K562 (cell line): ENCODE data around the gene PTPN20. TPM values are rescaled to one million over a fixed set of nuclear protein-coding genes. Genes with fewer than 3 reads are reported as not detected.

ENCODE experiments used
- ATAC-seq: fragments of 200-7000 bp; cut with Tn5 transposase; 3 replicates; pipeline ENCODE4 v1.9.1; 2020; ENCODE audit warnings: moderate library complexity
- BruUV-seq: library from RNA; stranded (reverse); fragments of 400-500 nt; replicated peaks from 2 replicates; lab custom pipeline; 2021; lab: Mats Ljungman, UMichigan
- CTCF ChIA-PET: fragments of 300-600 bp; formaldehyde crosslinking; extraction: SDS; loops from one replicate; lab custom pipeline; 2021; ENCODE audit warnings: low intra/inter-chr PET ratio; lab: Yijun Ruan, JAX
- POLR2A ChIA-PET: fragments of 300-600, 350-650 bp; sonication (Branson Sonifier 250); formaldehyde crosslinking; extraction: SDS; loops from one replicate; lab custom pipeline; 2021; ENCODE audit warnings: antibody characterized with exemption, inconsistent platforms; lab: Yijun Ruan, JAX
- DNase-seq, 4 experiments: peaks; one replicate each; pipeline versions ENCODE4 v3.0.0 to v3.0.0-alpha.2; 2011 to 2018; ENCODE audit warnings: low spot score in 3 of 4, mixed read lengths in 3 of 4; ENCODE audit errors: extremely low read depth in 1 of 4
- FAIRE-seq: peaks from 2 replicates; lab custom pipeline; 2011; peaks lifted over from hg19 to GRCh38; lab: Jason Lieb, UNC
- H2AFZ ChIP-seq: 2 replicates; pipeline ENCODE4 v1.6.0; 2011; ENCODE audit warnings: low read depth, low read length, control low read depth, inconsistent platforms
- H3K27ac ChIP-seq: fragments of 200-600 bp; 3 replicates; pipeline ENCODE4 v1.8.0; 2011; ENCODE audit warnings: low read depth, mild to moderate bottlenecking, control low read depth, inconsistent platforms, low read length, moderate library complexity, mixed read lengths; ENCODE audit errors: extremely low read depth
- H3K27me3 ChIP-seq, 2 experiments: fragments of 300-600 bp in 1 of 2; 2 replicates in 1 of 2; 3 replicates in 1 of 2; pipeline versions ENCODE4 v1.6.0 to v1.8.0; 2011; ENCODE audit warnings: inconsistent platforms in 2 of 2, low read length in 2 of 2, mild to moderate bottlenecking in 1 of 2, mixed read lengths in 1 of 2, moderate library complexity in 1 of 2; ENCODE audit not compliant: control insufficient read depth in 2 of 2, insufficient read depth in 2 of 2
- H3K36me3 ChIP-seq: fragments of 300-600 bp; 3 replicates; pipeline ENCODE4 v1.8.0; 2011; ENCODE audit warnings: mild to moderate bottlenecking, low read length, inconsistent platforms; ENCODE audit not compliant: control insufficient read depth, insufficient read depth
- H3K4me1 ChIP-seq, 2 experiments: fragments of 200-600 bp in 1 of 2; replicated peaks in 1 of 2; 2 replicates in 1 of 2; 3 replicates in 1 of 2; pipeline versions ENCODE4 v1.5.1 to v1.8.0; 2011; ENCODE audit warnings: inconsistent platforms in 2 of 2, low read length in 2 of 2, mild to moderate bottlenecking in 1 of 2, mixed read lengths in 1 of 2, moderate library complexity in 1 of 2; ENCODE audit not compliant: control insufficient read depth in 2 of 2, insufficient read depth in 2 of 2
- H3K4me2 ChIP-seq: 2 replicates; pipeline ENCODE4 v1.6.1; 2011; ENCODE audit warnings: low read length, control low read depth, inconsistent platforms, mixed read lengths; ENCODE audit not compliant: insufficient read depth
- H3K4me3 ChIP-seq: fragments of 200-600 bp; sonication (generic), shearing (Covaris generic); 2 replicates; pipeline ENCODE4 v1.5.1; 2016; ENCODE audit warnings: control low read depth, inconsistent platforms
- H3K79me2 ChIP-seq: fragments of 200-600 bp; 3 replicates; pipeline ENCODE4 v1.8.0; 2011; ENCODE audit warnings: low read length, inconsistent platforms; ENCODE audit not compliant: control insufficient read depth, insufficient read depth
- H3K9ac ChIP-seq, 2 experiments: 2 replicates each; pipeline versions ENCODE4 v1.6.0 to v1.6.1; 2011; ENCODE audit warnings: low read depth in 2 of 2, low read length in 2 of 2, control low read depth in 1 of 2, inconsistent platforms in 1 of 2, mild to moderate bottlenecking in 1 of 2, mixed read lengths in 1 of 2; ENCODE audit not compliant: insufficient read depth in 1 of 2
- H3K9me1 ChIP-seq: one replicate; pipeline ENCODE4 v1.6.0; 2011; ENCODE audit warnings: inconsistent platforms, mild to moderate bottlenecking, low read length, moderate library complexity; ENCODE audit not compliant: control insufficient read depth, insufficient read depth
- H3K9me3 ChIP-seq: replicated peaks from 2 replicates; pipeline ENCODE4 v1.5.1; 2011; ENCODE audit warnings: low read depth, low read length, inconsistent platforms; ENCODE audit not compliant: control insufficient read depth, insufficient read depth
- H4K20me1 ChIP-seq: replicated peaks from 2 replicates; pipeline ENCODE4 v1.6.1; 2011; ENCODE audit warnings: low read length, inconsistent platforms, mixed read lengths; ENCODE audit not compliant: control insufficient read depth, insufficient read depth
- CBX1 ChIP-seq: sonication (generic); IDR thresholded peaks from 2 replicates; pipeline ENCODE4 v1.6.1; 2016; ENCODE audit warnings: antibody characterized with exemption, low read depth, mild to moderate bottlenecking
- DPF2 ChIP-seq: fragments of 450-650 bp; IDR thresholded peaks from 2 replicates; pipeline ENCODE4 v1.6.1; 2016
- HMG20B ChIP-seq: fragments of 250-450 bp; sonication (Bioruptor Pico); IDR thresholded peaks from 2 replicates; pipeline ENCODE4 v1.5.0; 2021; ENCODE audit warnings: mild to moderate bottlenecking
- HNRNPK ChIP-seq: fragments of 200-400 bp; formaldehyde crosslinking; IDR thresholded peaks from one replicate; pipeline ENCODE4 v1.6.1; 2018; ENCODE audit warnings: mild to moderate bottlenecking, low read depth, low read length; ENCODE audit not compliant: poor library complexity, severe bottlenecking
- NONO ChIP-seq, 2 experiments: fragments of 200-400 bp in 1 of 2; fragments of 450-650 bp in 1 of 2; formaldehyde crosslinking in 1 of 2; IDR thresholded peaks; 2 replicates each; pipeline ENCODE4 v1.6.1; 2017; ENCODE audit warnings: low read depth in 2 of 2, mild to moderate bottlenecking in 2 of 2, moderate library complexity in 2 of 2, low read length in 1 of 2
- NR4A1 ChIP-seq, 2 experiments: fragments of 250-450 bp in 1 of 2; fragments of 450-650 bp in 1 of 2; sonication (Bioruptor Pico) in 1 of 2; IDR thresholded peaks; 2 replicates each; pipeline versions ENCODE4 v1.4.0 to v1.6.1; 2016 to 2020; ENCODE audit warnings: mild to moderate bottlenecking in 2 of 2, missing compliant biosample characterization in 1 of 2, missing genetic modification characterization in 1 of 2, moderate library complexity in 1 of 2
- RAD51 ChIP-seq: fragments of 450-650 bp; IDR thresholded peaks from 2 replicates; pipeline ENCODE4 v1.7.1; 2016; ENCODE audit warnings: low read depth, mild to moderate bottlenecking, borderline replicate concordance
- SIX5 ChIP-seq, 2 experiments: IDR thresholded peaks; 2 replicates each; pipeline ENCODE4 v1.6.1; 2011; ENCODE audit warnings: low read length in 2 of 2, borderline replicate concordance in 1 of 2, low read depth in 1 of 2, mild to moderate bottlenecking in 1 of 2, moderate library complexity in 1 of 2; ENCODE audit not compliant: insufficient read depth in 1 of 2
- SMAD4 ChIP-seq: fragments of 250-450 bp; sonication (Bioruptor Pico); conservative IDR thresholded peaks from 2 replicates; pipeline ENCODE4 v1.8.0; 2021; ENCODE audit warnings: inconsistent platforms, mild to moderate bottlenecking, moderate library complexity
- WHSC1 ChIP-seq: IDR thresholded peaks from one replicate; pipeline ENCODE4 v1.6.1; 2012; ENCODE audit warnings: low read length, control low read depth, inconsistent platforms
- ZBTB17 ChIP-seq: fragments of 450-650 bp; formaldehyde crosslinking; IDR thresholded peaks from 2 replicates; pipeline ENCODE4 v1.4.0; 2020; ENCODE audit warnings: mild to moderate bottlenecking
- ZBTB33 ChIP-seq: sonication (generic); formaldehyde crosslinking; IDR thresholded peaks from 2 replicates; pipeline ENCODE4 v1.8.1; 2023; ENCODE audit warnings: mild to moderate bottlenecking, missing genetic modification reagents
- ZC3H4 ChIP-seq: sonication (generic); formaldehyde crosslinking; IDR thresholded peaks from 2 replicates; pipeline ENCODE4 v1.9.0; 2021; ENCODE audit warnings: missing genetic modification reagents, borderline replicate concordance
- ZNF134 ChIP-seq: fragments of 250-450 bp; sonication (Bioruptor Pico); conservative IDR thresholded peaks from 2 replicates; pipeline ENCODE4 v1.4.0; 2020
- ZNF3 ChIP-seq: fragments of 250-450 bp; sonication (Bioruptor Pico); IDR thresholded peaks from 2 replicates; pipeline ENCODE4 v1.5.0; 2021; ENCODE audit warnings: mild to moderate bottlenecking, moderate library complexity
- ZNF780A ChIP-seq: fragments of 250-450 bp; sonication (Bioruptor Pico); IDR thresholded peaks from 2 replicates; pipeline ENCODE4 v1.5.0; 2021; ENCODE audit warnings: mild to moderate bottlenecking
- WGBS: fragments of 100-300 bp; shearing (Covaris generic); methylation state at CpG from one replicate; pipeline ENCODE4 v1.1.6; 2016; ENCODE audit warnings: low coverage, mixed read lengths; ENCODE audit not compliant: insufficient coverage; ENCODE audit errors: missing lambda C conversion rate; 5-methylcytosine and 5-hydroxymethylcytosine counted together
- in situ Hi-C: fragments of 300-500 bp; cut with MboI; formaldehyde crosslinking; loops from 4 replicates; pipeline ENCODE4 v1.15.0; 2018; ENCODE audit warnings: inconsistent platforms, mixed read lengths
- intact Hi-C: fragments of 100-400 bp; cut with micrococcal nuclease; formaldehyde crosslinking; loops from 2 replicates; pipeline ENCODE4 v1.14.2; 2022
- polyA plus RNA-seq, 8 experiments: library from polyadenylated mRNA; depleted of rRNA in 4 of 8; stranded (reverse) in 5 of 8; unstranded in 3 of 8; fragments of >200 nt; fragmentation: Nextera tagmentation in 2 of 8; fragmentation: Illumina TruSeq in 1 of 8; extraction: Ambion mirVana in 2 of 8; extraction: Trizol in 1 of 8; gene quantifications; 2 replicates each; pipeline versions ENCODE4 v1.2.1 to v1.2.3, GENCODE V29; 2011 to 2014; ENCODE audit warnings: inconsistent platforms in 1 of 8, missing spikeins in 1 of 8
- total RNA-seq, 7 experiments: library from RNA; depleted of rRNA in 6 of 7; stranded (reverse); fragments of >200 nt in 6 of 7; fragmentation: Illumina TruSeq in 2 of 7; extraction: Trizol in 2 of 7; gene quantifications; 2 replicates each; pipeline versions ENCODE4 v1.2.1 to v1.2.3, GENCODE V29; 2011 to 2021; ENCODE audit warnings: low replicate concordance in 1 of 7
- TF ChIP-seq, protein P1 (sequence below): fragments of 200-800 bp; sonication (Bioruptor generic); IDR thresholded peaks from 2 replicates; pipeline ENCODE4 v1.6.1; 2016; ENCODE audit warnings: missing genetic modification characterization, missing compliant biosample characterization

The PTPN20 gene
- total and polyA plus RNA-seq, 9 of the 15 experiments (the other 6 are each of a cell fraction or from before 2014, with no cell fraction given) = 0.03 to 0.18 (median 0.10) TPM; not detected in 6

- no TSS peak for BruUV-seq
- ChIA-PET CTCF (no interaction called here), POLR2A (interaction anchor here (1.6 kb wide), 1 partner anchor 8 kb away, joined by 3 read pairs; no protein-coding TSS in a partner anchor)
- Histone ChIP-seq H3K9ac (no peak overlapping the region), H3K9me1 (no peaks in the 10 kb centered on the region), H3K4me2 (no peak overlapping the region), H2AFZ (no peak overlapping the region), H3K4me1 (no peaks in the 10 kb centered on the region; a peak in 2 of 5 replicates), H3K4me3 (no peak overlapping the region), H3K9me3 (no peaks in the 10 kb centered on the region), H3K79me2 (no peaks in the 10 kb centered on the region), H3K36me3 (no peaks in the 10 kb centered on the region), H4K20me1 (peaks cover 9% of the 10 kb centered on the region), H3K27me3 (peaks cover 9 to 80% of the 10 kb centered on the region in 2 experiments; a peak in 4 of 5 replicates), H3K27ac (no peak overlapping the region)
- intact Hi-C loops (no loop called here), in situ Hi-C loops (loop anchor here (10.0 kb wide), 1 partner anchor 275 kb away; no protein-coding TSS in a partner anchor)
- FAIRE-seq (no peak), ATAC-seq (no peak), DNase-seq (no peak)
- WGBS = 0% methylated on average over 4 of the region's 4 CpGs
- TF ChIP-seq WHSC1 (no peak), NR4A1 (CRISPR knock-in tag; IDR thresholded peaks at IDR 0.05) (no peak), NR4A1 (tag; IDR thresholded peaks at IDR 0.05) (no peak), DPF2 (no peak), ZC3H4 (no peak), ZBTB33 (CRISPR knock-in tag) (no peak), NONO (IDR thresholded peaks at IDR 0.05; ENCODE audit: low read depth in 2 of 2, low read length in 1 of 2) (no peak), CBX1 (no peak), ZNF780A (CRISPR knock-in tag) (no peak), ZNF3 (CRISPR knock-in tag) (no peak), HNRNPK (no peak), SMAD4 (CRISPR knock-in tag) (no peak), SIX5 (IDR thresholded peaks at IDR 0.05; ENCODE audit: borderline replicate concordance in 1 of 2, insufficient read depth in 1 of 2, low read depth in 1 of 2, low read length in 2 of 2) (no peak), ZNF134 (CRISPR knock-in tag) (no peak), RAD51 (no peak), ZBTB17 (CRISPR knock-in tag) (no peak), HMG20B (CRISPR knock-in tag) (no peak)
- TF ChIP-seq, protein P1, sequence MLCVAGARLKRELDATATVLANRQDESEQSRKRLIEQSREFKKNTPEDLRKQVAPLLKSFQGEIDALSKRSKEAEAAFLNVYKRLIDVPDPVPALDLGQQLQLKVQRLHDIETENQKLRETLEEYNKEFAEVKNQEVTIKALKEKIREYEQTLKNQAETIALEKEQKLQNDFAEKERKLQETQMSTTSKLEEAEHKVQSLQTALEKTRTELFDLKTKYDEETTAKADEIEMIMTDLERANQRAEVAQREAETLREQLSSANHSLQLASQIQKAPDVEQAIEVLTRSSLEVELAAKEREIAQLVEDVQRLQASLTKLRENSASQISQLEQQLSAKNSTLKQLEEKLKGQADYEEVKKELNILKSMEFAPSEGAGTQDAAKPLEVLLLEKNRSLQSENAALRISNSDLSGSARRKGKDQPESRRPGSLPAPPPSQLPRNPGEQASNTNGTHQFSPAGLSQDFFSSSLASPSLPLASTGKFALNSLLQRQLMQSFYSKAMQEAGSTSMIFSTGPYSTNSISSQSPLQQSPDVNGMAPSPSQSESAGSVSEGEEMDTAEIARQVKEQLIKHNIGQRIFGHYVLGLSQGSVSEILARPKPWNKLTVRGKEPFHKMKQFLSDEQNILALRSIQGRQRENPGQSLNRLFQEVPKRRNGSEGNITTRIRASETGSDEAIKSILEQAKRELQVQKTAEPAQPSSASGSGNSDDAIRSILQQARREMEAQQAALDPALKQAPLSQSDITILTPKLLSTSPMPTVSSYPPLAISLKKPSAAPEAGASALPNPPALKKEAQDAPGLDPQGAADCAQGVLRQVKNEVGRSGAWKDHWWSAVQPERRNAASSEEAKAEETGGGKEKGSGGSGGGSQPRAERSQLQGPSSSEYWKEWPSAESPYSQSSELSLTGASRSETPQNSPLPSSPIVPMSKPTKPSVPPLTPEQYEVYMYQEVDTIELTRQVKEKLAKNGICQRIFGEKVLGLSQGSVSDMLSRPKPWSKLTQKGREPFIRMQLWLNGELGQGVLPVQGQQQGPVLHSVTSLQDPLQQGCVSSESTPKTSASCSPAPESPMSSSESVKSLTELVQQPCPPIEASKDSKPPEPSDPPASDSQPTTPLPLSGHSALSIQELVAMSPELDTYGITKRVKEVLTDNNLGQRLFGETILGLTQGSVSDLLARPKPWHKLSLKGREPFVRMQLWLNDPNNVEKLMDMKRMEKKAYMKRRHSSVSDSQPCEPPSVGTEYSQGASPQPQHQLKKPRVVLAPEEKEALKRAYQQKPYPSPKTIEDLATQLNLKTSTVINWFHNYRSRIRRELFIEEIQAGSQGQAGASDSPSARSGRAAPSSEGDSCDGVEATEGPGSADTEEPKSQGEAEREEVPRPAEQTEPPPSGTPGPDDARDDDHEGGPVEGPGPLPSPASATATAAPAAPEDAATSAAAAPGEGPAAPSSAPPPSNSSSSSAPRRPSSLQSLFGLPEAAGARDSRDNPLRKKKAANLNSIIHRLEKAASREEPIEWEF (CRISPR knock-in tag) = no peak
These were observed 128.3 kb downstream of the PTPN20 start for GRCh38 chr10:47039562-47039913.
